Neural progenitor cell (in vitro differentiated cells): ENCODE results near the gene CTSC.

Experiments used
- EZH2 ChIP-seq: fragments of 200-600 bp; sonication (generic); IDR thresholded peaks from 2 replicates; pipeline ENCODE4 v1.6.1; 2017; ENCODE audit warnings: antibody characterized with exemption, mild to moderate bottlenecking, moderate library complexity
- TF ChIP-seq, protein P1 (sequence below): fragments of 200-600 bp; sonication (generic); IDR thresholded peaks from 2 replicates; pipeline ENCODE4 v1.5.1; 2017; ENCODE audit warnings: antibody characterized with exemption, mild to moderate bottlenecking

DNA sequence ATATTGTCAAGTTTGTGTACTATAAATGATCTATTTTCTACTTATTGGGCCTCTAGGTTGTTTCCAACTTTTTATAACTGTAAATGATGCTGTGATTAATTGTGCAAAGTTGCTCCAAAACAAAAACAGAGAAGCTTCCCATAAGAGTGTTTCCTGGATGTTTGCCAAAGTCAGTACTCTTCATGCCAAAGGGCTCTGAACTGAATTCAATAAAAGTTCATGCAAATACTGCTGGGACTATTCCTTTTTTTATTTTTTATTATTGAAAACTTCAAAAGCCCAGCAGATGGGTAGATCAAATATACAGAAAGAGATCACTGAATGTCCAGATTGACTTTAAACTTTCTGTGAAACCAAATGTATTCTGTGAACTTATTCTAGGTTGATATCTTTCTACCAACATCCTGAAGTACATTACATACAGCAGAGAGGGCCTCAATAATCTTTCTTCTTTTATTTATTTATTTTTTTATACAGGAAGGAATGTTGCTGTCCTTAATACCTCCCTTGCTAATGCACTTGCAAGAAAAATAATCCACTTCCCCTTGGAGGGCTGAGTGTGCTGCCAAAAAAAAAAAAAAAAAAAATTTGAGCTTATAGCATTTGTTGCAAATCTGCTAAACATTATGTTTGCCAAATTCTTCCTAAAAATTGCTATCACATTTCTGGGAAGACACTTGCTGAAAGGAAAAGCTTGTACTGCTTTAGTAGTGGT lies 53.0 kb downstream of the CTSC start:
- TF ChIP-seq, protein P1, sequence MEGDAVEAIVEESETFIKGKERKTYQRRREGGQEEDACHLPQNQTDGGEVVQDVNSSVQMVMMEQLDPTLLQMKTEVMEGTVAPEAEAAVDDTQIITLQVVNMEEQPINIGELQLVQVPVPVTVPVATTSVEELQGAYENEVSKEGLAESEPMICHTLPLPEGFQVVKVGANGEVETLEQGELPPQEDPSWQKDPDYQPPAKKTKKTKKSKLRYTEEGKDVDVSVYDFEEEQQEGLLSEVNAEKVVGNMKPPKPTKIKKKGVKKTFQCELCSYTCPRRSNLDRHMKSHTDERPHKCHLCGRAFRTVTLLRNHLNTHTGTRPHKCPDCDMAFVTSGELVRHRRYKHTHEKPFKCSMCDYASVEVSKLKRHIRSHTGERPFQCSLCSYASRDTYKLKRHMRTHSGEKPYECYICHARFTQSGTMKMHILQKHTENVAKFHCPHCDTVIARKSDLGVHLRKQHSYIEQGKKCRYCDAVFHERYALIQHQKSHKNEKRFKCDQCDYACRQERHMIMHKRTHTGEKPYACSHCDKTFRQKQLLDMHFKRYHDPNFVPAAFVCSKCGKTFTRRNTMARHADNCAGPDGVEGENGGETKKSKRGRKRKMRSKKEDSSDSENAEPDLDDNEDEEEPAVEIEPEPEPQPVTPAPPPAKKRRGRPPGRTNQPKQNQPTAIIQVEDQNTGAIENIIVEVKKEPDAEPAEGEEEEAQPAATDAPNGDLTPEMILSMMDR = no peak
- TF ChIP-seq EZH2 = no peak
